WTC11 (cell line): ENCODE data around the gene PGAP2.

ENCODE experiments used
- FOXK1 ChIP-seq: sonication (generic); formaldehyde crosslinking; IDR thresholded peaks from 2 replicates; pipeline ENCODE4 v1.8.0; 2022; ENCODE audit warnings: mild to moderate bottlenecking, moderate library complexity, missing genetic modification reagents
- TF ChIP-seq, protein P1 (sequence below): fragments of 200-600 bp; IDR thresholded peaks from 2 replicates; pipeline ENCODE4 v1.8.0; 2022; ENCODE audit warnings: antibody characterized with exemption
- TF ChIP-seq, protein P2 (sequence below): sonication (generic); formaldehyde crosslinking; IDR thresholded peaks from 2 replicates; pipeline ENCODE4 v1.8.0; 2022; ENCODE audit warnings: mild to moderate bottlenecking, missing genetic modification reagents
- TF ChIP-seq, protein P3 (sequence below): sonication (generic); formaldehyde crosslinking; IDR thresholded peaks from 2 replicates; pipeline ENCODE4 v1.8.0; 2023; ENCODE audit warnings: mild to moderate bottlenecking, missing genetic modification reagents

DNA sequence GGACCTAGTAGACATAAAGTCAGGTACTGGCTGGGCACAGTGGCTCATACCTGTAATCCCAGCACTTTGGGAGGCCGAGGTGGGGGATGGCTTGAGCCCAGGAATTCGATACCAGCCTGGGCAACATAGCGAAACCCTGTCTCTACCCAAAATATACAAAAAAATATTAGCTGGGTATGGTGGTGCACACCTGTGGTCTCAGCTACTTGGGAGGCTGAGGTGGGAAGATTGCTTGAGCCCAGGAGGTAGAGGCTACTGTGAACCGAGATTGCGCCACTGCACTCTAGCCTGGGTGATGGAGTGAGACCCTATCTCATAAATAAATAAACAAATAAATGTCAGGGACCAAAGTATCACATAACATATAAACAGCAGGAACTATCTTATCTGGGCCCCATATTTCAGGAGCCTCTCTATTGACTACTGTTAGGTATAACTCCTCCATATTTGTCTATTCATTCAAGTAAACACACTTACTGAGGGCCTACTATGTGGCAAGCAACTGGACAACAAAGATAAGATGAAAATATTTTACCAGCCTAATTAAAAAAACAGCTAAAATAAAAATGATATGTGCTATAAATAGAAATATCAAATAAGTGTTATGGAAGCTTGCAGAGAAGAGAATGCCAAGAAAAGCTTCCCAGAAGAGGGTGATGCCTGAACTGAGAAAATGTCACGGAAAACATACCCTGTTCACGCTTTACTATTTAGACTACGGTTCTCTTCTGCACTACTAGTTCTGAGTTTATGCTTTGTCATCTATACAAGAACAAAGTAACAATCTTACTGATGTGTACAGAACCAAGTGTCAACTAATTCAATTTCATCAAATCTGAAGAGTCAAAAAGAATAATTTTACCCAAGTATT lies 13.0 kb upstream of the PGAP2 start:
- TF ChIP-seq, protein P1, sequence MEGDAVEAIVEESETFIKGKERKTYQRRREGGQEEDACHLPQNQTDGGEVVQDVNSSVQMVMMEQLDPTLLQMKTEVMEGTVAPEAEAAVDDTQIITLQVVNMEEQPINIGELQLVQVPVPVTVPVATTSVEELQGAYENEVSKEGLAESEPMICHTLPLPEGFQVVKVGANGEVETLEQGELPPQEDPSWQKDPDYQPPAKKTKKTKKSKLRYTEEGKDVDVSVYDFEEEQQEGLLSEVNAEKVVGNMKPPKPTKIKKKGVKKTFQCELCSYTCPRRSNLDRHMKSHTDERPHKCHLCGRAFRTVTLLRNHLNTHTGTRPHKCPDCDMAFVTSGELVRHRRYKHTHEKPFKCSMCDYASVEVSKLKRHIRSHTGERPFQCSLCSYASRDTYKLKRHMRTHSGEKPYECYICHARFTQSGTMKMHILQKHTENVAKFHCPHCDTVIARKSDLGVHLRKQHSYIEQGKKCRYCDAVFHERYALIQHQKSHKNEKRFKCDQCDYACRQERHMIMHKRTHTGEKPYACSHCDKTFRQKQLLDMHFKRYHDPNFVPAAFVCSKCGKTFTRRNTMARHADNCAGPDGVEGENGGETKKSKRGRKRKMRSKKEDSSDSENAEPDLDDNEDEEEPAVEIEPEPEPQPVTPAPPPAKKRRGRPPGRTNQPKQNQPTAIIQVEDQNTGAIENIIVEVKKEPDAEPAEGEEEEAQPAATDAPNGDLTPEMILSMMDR: no peak
- TF ChIP-seq, protein P2, sequence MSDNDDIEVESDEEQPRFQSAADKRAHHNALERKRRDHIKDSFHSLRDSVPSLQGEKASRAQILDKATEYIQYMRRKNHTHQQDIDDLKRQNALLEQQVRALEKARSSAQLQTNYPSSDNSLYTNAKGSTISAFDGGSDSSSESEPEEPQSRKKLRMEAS (CRISPR knock-in tag): no peak
- TF ChIP-seq, protein P3, sequence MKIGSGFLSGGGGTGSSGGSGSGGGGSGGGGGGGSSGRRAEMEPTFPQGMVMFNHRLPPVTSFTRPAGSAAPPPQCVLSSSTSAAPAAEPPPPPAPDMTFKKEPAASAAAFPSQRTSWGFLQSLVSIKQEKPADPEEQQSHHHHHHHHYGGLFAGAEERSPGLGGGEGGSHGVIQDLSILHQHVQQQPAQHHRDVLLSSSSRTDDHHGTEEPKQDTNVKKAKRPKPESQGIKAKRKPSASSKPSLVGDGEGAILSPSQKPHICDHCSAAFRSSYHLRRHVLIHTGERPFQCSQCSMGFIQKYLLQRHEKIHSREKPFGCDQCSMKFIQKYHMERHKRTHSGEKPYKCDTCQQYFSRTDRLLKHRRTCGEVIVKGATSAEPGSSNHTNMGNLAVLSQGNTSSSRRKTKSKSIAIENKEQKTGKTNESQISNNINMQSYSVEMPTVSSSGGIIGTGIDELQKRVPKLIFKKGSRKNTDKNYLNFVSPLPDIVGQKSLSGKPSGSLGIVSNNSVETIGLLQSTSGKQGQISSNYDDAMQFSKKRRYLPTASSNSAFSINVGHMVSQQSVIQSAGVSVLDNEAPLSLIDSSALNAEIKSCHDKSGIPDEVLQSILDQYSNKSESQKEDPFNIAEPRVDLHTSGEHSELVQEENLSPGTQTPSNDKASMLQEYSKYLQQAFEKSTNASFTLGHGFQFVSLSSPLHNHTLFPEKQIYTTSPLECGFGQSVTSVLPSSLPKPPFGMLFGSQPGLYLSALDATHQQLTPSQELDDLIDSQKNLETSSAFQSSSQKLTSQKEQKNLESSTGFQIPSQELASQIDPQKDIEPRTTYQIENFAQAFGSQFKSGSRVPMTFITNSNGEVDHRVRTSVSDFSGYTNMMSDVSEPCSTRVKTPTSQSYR: no peak
- no peak for TF ChIP-seq FOXK1 (CRISPR knock-in tag)
